Hematopoietic multipotent progenitor cell treated with erythropoietin and hydrocortisone succinate and interleukin-3 and kit ligand, for 8 days (in vitro differentiated cells): ENCODE data around the gene SORCS2.

Source experiments
- DNase-seq: peaks from one replicate; pipeline ENCODE4 v3.0.0-alpha.2; 2015

Gene SORCS2

DNA sequence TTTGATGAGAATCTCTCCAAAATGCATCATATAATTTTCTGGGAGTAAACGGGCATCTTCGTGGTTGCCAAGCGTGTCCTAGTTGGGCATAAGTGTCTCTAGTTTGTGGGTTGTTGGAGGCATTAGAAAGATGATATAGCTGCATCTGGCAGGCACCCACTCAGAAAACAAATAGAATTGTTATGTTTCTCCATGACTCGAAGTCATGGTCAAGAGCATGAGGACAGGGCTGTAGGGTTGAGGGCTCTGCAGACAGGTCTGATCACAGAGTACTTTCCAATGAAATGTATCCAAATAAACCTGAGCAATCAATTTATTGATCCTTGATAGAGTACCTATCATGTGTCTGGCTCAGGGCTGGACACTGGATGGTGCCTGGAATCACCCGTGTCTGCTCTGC is 82.7 kb downstream of the SORCS2 start:
- no peak for DNase-seq

DNA sequence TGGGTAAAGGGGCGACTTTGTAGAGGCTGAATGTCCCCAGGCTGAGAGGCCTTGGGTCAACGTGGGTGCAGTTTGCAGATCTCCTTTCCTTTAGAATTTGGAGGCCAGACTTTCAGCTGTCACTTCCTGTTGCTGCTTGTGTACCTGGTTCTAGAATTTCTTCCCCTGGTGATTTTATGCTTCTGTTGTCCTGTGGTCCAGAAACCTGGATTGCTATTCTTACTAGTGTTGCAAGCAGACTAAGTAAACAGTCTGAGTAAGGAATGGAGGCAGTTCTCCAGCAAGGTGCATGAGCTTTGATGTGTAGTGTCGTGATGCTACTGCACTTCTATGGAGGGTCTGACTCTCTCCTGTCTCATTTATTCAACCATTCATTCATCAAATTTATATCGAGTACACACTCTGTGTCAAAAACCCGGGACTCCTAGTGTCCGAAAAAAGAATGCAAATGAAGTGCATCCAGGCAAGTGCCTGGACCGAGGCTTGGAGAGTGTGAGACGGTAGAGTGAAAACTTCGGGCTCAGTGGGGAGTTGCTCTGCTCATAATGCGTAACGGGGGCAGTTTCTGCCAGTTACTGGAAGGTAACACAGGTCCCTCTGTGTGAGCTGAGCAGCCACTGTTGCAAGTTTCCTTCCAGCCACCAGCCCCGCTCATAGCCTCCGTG is 83.3 kb downstream of the SORCS2 start:
- no peak for DNase-seq

DNA sequence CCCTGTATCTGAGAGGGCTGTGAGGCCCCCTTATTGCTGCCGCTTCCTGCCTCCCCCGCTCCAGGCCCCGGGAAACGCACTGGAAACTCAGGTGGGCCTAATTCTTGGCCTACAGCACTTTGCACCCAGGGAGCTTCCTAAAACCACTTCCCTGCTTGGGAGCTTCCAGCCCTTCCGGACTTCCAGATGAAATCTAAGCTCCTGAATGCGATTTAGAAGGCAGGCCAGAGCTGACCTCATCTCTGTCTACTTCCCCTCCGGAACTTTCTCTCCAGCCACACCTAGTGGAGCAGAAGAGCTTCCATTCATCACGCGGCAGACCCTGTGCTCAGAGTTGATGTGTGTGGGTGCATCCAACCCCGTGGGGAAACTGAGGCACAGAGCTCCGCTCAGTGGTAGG is 84.2 kb downstream of the SORCS2 start:
- no peak for DNase-seq

DNA sequence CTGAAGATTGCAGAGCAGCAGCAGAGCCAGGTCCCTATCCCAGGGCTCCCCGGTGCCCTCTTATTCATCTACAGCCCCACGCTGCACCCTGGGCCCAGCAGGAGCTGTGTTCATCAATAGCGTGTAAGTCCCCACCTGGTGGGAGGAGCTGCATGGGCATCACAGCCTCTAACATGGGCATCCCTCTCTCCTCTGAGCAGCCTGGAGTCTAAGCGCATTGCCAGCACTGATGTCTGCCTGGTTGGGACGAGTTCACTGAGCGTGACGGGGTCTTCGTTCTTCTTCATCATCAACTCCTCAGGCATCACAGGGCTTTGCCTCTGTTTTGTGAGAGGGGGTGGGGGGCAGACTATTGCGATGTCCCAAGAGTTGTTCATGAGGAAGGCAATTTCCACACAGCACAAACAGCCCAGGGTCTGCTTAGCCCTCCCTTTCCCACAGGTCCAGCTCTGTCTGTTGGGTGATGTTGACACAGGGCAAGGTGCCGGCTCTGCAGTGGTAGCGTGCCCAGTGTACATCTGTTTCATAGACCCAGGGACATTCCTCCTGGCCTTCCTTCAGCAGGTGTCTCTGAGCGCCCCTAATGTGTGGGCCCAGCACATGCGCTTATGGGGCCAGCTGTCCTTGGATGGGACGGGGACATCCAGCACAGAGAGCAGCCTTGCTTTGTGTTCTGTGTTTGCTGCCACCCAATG is 85.9 kb downstream of the SORCS2 start:
- no peak for DNase-seq

DNA sequence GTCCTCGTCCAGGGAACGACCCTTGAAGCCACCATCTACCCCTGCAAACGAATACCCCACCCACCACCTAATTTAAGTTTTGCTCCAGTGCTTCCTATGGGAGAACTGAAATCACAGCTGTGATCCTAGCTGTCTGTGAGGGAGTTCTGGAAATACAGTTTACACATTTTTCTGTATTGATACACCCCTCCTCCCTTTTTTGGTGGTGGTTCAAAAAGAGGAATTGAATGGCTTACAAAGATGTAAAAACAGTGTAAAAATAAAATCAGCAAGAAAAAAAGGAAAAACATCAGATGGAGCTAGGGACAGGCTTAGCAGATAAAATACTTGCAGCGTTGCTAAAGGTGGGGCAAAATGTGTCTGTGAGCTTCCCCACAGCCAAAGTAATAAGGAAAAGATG is 86.6 kb downstream of the SORCS2 start:
- DNase-seq = no peak

DNA sequence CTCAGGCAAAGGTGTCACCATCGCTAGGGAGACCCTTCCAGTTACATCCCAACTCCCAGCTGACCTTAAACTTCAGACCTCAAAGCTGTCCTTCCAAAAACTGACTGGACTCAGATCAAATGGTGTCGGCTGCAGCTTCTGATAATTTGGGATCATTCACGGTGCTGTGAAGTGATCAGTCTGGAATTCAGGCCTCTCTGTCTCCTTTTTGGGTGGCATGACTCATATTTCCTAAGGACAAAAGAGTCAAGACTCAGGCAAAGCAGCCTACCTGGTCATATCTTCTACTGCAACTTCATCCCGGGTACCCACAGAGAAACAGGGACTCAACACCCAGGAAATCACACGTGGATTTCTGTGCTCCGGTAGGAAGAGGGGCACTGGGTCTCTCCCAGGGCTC is 87.6 kb downstream of the SORCS2 start:
- DNase-seq = no peak

DNA sequence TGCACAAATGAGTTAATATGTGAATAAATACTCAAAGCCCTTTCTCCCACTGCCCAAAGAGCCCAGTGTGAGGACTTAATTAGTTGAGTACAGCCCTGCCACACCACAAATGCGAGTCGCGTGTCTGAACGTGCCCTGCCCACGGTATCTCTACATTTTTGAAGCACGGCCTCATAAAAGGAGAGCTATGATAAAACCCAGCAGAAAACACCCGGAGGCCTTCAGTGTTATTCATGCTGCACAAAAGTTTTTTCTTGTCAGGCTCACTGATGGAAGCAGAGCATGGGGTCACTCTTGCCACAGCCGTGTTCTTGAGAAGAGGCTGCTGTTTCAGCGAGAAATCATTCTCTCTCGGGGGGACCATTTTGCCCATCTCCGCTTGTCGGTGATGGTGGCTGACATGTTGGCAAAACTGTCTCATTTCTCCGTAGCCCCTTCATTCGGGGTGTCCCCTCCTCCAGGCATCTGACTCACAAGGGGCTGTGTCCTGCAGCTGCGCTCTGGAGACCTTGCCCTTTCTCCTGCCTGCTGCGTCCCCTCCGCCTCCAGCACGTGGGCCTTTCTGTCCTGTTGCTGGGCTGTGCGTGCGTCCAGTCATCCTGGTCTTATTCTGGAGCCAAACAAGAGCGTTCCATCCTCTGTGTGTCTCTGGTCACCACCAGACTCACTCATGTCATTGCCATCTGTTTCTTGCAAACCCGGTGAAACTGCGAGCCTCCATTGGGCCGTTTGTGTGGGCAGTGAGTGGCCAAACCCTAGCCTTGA is 88.8 kb downstream of the SORCS2 start:
- no peak for DNase-seq

DNA sequence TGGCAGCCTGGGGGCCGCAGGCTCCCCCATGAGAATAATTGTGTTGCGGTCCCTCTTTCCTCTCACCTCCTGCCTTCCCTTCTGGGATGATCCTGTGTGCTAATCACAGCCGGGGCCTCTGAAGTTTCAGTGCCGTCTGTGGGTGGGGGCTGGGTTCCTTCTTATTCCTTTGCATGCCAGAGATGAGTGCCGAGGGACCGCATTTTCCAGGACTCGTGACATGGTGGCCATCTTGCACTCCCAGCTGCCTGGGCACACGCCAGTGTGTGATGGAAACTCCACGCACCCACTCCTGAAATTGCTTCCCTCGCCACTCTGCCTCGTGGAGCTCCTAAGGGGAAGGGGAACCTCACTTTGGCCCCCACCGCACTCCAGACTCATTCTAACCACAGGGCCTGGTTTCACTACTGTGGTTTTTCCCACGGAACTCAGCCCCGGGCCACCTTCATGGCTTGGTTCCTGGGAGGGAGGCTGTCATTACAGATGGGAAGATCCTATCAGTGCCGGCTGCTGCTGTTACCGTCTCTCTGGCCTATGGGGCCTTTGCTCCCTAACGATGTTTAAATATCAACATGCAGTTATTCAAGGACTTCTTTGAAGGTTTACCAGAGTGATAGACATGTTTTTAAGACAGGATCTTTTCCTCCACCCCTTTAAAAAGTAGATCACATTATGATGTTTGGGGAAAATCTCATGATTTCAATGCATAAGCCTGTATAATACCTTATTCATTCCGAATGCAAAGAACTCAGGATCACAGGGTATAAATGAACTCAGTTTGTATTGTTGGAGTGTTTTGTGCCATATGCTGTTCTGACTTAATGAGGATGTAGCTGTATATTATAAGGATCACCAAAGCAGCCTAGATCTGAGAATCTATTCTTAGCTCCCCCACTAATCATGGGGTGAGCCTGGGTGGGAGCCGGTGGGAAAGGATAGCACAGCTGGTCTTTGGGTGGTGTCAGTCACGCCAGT is 89.6 kb downstream of the SORCS2 start:
- DNase-seq = no peak

DNA sequence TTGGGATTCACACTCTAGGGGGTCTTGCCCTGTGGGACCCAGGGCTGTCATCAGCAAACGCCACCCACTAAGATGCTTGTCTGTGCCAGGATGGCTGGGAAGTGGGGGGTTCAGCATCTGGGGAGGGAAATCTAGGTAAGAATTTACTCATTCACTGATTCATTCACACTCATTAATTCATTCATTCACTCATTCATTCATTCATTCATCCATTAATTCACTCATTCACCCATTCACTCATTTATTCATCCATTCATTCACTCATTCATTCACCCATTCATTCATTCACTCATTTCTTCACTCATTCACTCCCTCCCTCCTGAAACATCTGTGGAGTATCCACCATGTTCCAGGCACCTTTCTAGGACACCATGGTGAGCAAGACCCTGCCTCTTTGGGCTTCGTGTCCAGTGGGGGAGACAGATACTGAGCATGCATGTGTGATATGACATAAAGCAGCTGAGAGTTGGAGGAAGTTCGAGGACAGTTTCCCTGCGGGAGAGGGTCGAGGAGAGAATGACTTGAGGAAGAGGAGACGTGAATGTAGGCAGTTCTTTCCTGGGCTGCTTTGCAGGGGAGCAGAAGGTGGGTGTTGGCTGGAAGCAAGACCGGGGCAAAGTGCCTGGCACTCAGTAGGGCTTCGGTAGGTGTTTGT is 90.6 kb downstream of the SORCS2 start:
- no peak for DNase-seq

DNA sequence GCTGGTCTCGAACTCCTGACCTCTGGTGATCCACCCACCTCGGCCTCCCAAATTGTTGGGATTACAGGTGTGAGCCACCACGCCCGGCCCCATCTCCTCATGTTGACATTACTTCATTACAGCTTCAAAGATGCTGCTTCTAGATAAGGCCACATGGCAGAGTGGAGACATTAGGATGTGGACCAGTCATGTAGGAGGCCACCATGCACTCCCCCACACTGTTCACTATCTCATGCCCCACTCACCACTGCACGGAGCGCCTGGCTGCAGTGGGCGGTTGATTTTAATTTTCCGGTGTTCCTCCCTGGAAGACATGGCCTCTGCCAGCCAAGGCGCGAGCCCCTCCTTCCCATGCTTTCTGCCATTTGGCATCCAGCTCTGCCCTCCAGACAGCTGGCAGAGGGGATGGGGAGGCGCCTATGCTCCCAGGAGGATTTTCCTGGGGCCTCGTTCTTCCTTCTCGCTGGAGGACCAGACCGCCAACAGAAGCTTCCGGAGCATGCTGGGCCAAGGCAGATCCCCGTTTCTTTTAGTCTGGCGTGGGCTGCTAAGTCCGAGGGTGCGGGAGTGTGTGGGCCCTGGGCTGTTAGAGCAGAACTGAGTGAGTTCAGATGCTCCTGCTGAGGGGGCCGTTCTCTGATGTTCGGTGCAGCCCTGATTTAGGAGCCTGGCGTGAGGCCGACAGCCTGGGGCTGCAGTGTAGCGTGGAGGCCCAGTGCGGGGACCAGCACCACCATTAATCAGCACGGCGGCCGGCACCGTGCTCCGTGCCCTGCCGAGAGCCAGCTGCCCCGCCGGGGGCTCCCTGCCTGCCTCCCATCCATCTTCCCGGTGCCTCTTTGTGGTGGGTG is 93.1 kb downstream of the SORCS2 start:
- DNase-seq = no peak

DNA sequence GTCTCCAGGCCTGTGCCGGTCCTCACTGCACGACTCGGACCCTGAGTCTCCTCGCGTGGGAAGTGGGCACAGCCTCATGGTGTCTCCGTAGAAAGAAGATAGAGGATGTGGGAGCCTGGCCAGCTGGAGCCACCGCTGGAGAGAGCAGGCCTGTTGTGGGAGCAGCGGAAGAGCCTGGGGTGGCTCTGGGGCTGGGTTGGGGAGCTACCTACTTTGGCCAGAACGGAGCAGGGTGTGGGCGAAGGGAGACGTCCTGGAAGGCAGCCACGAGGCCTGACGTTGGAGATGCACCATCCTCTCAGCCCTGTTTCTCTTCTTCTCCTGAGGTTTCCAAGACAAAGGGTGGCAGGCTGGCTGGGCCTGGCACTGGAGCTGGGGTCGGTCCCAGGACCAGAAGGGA is 93.8 kb downstream of the SORCS2 start:
- DNase-seq = no peak

DNA sequence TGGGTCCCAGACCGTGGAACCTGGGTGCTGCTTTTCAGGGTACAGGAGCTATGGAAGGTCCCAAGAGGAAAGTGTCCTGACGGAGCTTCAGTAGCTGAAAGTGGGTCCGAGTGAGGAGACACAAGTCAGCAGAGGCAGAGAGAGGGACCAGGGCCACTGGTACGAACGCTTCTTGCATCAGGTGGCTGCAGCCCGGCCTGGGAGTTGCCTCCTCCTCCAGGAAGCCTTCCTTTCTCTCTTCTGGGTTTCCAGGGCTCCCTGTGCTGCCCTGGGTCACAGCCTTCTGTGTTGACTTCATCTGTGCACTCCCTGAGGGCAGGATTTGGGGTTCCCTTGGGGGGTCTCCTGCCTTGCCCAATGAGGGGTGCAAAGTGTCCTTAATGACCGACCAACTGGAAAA is 94.5 kb downstream of the SORCS2 start:
- no peak for DNase-seq

DNA sequence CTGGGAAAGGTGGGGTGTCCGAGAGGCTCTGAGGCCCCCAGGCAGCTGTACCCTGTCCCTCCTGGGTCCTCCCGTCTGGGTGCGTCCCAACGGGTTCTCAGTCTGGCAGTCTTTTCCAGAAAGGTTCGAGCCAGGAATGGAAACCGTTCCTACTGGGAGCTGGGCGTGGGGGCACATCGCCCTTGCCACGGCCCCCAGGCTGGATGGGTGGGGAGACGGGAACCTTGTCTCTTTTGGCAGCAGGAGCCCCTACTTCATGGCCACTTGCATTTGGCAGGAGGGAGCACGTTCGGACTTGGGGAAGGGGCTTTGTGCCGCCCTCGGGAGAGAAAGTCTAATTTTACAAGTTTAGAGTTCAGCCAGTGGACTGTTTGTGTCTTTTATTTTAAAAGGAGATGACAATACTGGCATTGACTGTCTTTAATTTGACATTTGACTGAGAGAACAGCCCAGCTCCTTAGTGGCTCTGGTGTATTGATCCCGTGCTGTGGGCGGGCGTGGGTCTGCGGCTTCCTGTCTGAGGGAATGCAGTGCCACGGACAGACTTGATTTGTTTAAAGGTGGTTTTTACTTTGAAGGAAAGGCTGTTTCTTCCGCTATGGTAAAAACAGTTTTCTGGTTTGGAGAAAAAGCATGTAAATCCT is 95.1 kb downstream of the SORCS2 start:
- DNase-seq = no peak

DNA sequence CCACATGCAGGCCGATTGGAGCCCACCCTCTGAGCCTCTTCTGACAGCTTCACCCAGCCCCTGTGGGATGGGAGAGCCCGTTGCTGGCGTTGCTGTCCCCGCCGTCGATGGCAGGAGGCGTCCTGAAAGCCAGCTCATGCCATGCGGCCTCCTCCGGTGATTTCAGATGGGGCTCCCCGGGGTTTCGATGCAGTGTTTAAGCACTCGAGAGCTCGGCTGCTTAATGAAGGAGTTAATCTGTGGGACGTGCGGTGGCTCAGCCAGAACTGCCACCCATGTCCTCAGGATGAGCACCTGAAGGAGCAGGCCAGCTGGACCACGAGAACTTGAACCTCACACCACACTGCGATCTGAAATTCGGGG is 95.6 kb downstream of the SORCS2 start:
- DNase-seq = no peak

DNA sequence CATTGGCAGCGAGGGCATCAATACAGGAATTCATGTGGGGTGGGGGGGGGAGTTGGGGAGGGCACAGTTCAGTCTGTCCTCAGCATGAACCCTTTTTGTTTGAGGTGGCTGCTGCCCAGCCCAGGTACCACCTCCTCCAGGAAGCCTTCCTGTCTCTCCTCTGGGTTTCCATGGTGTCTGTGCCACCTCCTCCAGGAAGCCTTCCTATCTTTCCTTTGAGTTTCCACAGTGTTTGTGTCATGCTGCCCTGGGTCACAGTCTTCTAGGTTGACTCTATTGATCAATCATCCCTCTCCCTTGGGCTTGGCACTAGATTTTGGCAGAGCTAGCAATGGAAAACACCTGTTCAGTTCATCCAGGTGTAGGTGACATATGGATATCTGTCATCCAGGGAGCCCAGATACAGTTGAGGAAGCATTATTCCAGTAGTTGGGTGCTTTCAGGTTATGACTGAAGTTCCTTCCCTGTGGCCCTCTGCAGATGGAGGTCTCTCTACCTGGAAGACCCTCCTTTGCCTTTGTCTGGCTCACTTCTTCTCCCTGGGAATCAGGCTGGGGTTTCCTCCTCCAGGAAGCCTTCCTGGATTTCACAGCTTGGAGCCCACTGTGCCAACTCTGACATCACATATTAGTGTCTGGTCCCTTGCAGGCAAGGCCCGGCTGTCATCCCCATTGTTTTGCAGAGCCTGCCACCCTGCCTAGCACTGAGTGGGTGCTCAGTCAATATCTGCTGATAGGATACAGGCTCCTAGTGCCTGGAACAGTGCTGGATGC is 96.6 kb downstream of the SORCS2 start:
- no peak for DNase-seq

DNA sequence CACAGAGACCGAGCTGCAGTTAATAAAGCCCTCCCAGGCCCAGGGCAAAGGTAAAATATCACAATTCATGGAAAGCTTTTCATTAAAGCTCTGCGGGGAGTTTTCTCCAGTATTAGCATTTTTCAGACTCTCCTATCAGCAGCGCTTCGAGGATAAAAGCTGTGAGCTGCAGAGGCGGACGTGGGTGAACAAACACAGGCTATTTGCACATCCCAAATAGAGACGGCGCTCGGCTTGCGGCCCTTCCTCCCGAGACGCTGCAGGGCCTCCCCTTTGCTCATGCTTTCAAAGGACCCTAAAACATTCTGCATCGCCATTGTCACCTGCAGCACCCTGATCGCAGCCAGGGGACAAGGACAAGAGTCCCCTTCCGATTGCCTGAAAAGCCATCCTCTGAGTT is 97.3 kb downstream of the SORCS2 start:
- DNase-seq = no peak

DNA sequence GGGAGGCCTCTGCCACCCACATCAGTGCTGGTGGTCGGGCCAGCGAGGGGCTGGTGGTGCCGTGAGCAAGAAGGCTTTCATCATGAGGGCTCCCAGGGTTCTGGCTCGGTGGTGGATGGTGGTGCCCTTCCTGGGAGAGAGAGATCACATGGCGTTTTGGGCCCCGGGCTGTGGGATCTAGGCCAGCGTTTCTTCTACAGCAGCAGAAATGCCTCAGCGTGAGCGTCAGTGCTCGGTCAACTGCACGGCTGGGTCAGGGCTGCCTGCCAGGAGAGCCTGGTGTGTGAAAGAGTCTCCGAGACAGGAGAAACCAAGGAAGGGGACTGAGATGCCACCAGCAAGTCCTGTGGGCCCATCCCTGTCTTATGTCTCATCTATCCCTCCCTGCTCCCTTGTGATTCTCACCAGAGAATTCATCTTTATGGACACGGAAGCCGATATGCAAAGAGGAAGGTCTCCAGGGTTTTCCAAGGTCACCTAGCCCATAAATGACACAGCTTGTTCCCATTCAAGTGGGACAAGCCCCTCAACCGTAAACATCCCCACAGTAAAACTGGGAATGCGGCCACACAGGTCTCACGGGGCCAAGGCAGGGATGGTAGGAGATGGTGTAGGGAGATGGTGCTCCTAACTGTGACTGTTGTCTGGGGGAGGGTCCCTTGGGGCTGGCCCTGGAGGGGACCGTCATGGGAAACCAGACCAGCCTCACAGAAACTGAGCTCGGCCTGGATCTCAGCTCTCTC is 99.2 kb downstream of the SORCS2 start:
- DNase-seq = no peak

DNA sequence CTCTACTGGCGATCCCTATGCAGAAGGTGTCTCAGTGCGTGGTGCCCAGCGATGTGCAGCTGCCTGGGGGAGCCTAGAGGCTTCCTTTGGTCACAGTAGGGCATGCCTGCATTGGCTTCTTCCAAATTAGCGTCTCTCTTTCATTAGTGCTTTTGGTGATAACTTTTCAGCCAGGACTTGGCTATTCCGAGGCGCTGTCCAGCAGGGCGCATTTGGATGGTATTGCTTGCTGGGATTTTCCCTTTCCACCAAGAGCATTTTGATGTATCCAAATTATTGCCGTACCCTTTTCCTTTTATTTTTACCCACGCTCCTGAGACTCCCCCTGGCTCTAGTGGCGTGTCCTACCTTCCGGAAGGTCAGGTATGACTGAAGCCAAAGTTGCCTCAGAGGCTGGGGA is 101.4 kb downstream of the SORCS2 start:
- DNase-seq = no peak

DNA sequence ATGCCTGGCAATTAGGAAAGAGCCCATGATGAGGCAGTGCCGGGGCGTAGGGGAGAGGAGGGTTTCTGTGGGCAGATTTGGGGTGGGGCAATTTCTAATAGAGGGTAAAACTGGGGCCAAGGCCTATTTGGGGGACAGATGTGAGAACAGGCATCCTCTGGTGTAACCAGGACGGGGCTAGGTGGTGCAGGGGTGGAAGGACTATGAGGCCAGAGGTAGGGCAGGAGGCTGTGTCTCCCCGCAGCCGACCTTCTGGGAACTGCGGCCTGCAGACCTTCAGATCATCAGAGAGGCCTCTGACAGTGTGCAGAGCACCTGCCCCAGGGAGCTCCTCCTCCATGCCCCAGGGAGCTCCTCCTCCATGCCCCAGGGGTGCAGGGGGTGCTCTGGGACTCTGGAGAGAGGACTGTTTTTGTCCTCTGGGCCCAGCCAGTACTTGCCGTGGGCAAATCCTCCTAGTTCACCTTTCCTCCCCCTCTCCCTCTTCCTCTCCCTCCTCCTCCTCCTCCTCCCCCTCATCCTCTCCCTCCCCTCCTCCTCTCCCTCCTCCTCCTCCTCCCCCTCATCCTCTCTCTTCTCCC is 101.9 kb downstream of the SORCS2 start:
- DNase-seq = no peak
